Tibial nerve (tissue), 4 donors: Measurements from ENCODE around the gene MGLL.

ENCODE experiments used
- EP300 ChIP-seq, 2 donors: sonication (generic); formaldehyde crosslinking; IDR thresholded peaks; one replicate each; pipeline ENCODE4 v1.6.1; 2017; ENCODE audit warnings: antibody characterized with exemption in 2 of 2, mild to moderate bottlenecking in 1 of 2
- POLR2A ChIP-seq, 2 donors: fragments of 450-650 bp; IDR thresholded peaks; one replicate each; pipeline ENCODE4 v1.6.1; 2017; ENCODE audit warnings: antibody characterized with exemption in 2 of 2, mild to moderate bottlenecking in 2 of 2, moderate library complexity in 2 of 2
- TF ChIP-seq, protein P1 (sequence below), 5 experiments: fragments of 200-600 bp in 3 of 5; fragments of 450-650 bp in 2 of 5; sonication (generic) in 3 of 5; IDR thresholded peaks; one replicate each; pipeline ENCODE4 v1.5.1; 2016 to 2019; ENCODE audit warnings: antibody characterized with exemption in 5 of 5, mild to moderate bottlenecking in 3 of 5, moderate library complexity in 2 of 5

DNA sequence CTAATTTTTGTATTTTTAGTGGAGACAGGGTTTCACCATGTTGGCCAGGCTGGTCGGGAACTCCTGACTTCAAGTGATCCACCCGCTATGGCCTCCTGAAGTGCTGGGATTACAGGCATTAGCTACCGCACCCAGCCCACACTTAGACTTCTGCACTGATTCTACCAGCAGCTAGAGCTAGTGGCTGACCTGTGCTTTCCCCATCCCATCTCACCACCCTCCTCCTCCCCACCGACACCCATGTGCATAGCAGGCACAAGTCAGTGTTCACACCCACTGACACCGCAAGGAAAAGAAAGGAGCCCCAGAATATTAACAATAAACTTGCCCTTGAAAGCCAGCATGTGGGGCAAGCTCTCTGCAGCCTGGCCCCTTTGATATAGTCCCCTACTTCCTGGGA lies 160.7 kb downstream of the MGLL start:
- TF ChIP-seq POLR2A (IDR thresholded peaks at IDR 0.05) (no peak), EP300 (IDR thresholded peaks at IDR 0.05) (no peak)
- TF ChIP-seq, protein P1, sequence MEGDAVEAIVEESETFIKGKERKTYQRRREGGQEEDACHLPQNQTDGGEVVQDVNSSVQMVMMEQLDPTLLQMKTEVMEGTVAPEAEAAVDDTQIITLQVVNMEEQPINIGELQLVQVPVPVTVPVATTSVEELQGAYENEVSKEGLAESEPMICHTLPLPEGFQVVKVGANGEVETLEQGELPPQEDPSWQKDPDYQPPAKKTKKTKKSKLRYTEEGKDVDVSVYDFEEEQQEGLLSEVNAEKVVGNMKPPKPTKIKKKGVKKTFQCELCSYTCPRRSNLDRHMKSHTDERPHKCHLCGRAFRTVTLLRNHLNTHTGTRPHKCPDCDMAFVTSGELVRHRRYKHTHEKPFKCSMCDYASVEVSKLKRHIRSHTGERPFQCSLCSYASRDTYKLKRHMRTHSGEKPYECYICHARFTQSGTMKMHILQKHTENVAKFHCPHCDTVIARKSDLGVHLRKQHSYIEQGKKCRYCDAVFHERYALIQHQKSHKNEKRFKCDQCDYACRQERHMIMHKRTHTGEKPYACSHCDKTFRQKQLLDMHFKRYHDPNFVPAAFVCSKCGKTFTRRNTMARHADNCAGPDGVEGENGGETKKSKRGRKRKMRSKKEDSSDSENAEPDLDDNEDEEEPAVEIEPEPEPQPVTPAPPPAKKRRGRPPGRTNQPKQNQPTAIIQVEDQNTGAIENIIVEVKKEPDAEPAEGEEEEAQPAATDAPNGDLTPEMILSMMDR (IDR thresholded peaks at IDR 0.05), result no peak
